ENCODE measurements around the gene ELMOD3.
"Not testable (repeated sequence)": the region's sequence is repeated elsewhere in the genome, so short reads cannot be mapped to it uniquely, and the experiment has no call there.

Gene ELMOD3

GRCh38 chr2:85354286-85355072 lies at the start of gene ELMOD3, which contains the start of gene RETSAT:
ELMOD3 (plus strand) TSS chr2:85354769; CDS start chr2:85357199, 2,430 bp downstream.
RETSAT (minus strand) TSS chr2:85354528; CDS start chr2:85354507, 21 bp downstream.
- peak; percentile 64 to 97 (median 94) for DNase-seq

GRCh38 chr2:85307527-85307897 lies 47.1 kb upstream of the ELMOD3 start:
- no peak for DNase-seq

- no peak for DNase-seq
These were observed 46.4 kb upstream of the ELMOD3 start for GRCh38 chr2:85308201-85308600.

GRCh38 chr2:85308896-85309555 lies 45.5 kb upstream of the ELMOD3 start:
- DNase-seq: peak in 34 of 58 donors; percentile 19 to 74 (median 38)

GRCh38 chr2:85309699-85310321 lies 44.8 kb upstream of the ELMOD3 start:
- peak in 2 of 58 donors; percentile 8 to 31 for DNase-seq

- DNase-seq: no peak
These were observed 44.2 kb upstream of the ELMOD3 start for GRCh38 chr2:85310330-85310729.

- no peak for DNase-seq
These were observed 42.2 kb upstream of the ELMOD3 start for GRCh38 chr2:85312404-85312803.

- no peak for DNase-seq
These were observed 39.7 kb upstream of the ELMOD3 start for GRCh38 chr2:85314884-85315242.

GRCh38 chr2:85315921-85316320 lies 38.6 kb upstream of the ELMOD3 start:
- DNase-seq: not testable (repeated sequence)

GRCh38 chr2:85318222-85319074 lies 36.1 kb upstream of the ELMOD3 start:
- no peak for DNase-seq

GRCh38 chr2:85319796-85320195 lies 34.8 kb upstream of the ELMOD3 start:
- no peak for DNase-seq

- no peak for DNase-seq
These were observed 31.1 kb upstream of the ELMOD3 start for GRCh38 chr2:85323351-85323987.

GRCh38 chr2:85323988-85324367 lies 30.6 kb upstream of the ELMOD3 start:
- DNase-seq: not testable (repeated sequence)

- no peak for DNase-seq
These were observed 29.7 kb upstream of the ELMOD3 start for GRCh38 chr2:85324639-85325465.

GRCh38 chr2:85325466-85325811 lies 29.1 kb upstream of the ELMOD3 start:
- DNase-seq: no peak

GRCh38 chr2:85326406-85327159 lies 28.0 kb upstream of the ELMOD3 start:
- DNase-seq: peak in 1 of 58 donors; percentile 32

GRCh38 chr2:85327160-85327821 lies 27.3 kb upstream of the ELMOD3 start:
- peak in 24 of 58 donors; percentile 11 to 74 (median 54) for DNase-seq

- DNase-seq: peak; percentile 35 to 96 (median 88)
These were observed 26.5 kb upstream of the ELMOD3 start, which contains the start of gene TGOLN2 for GRCh38 chr2:85327822-85328617. TGOLN2 (minus strand) TSS chr2:85327989; CDS start chr2:85327962, 27 bp downstream.

All from anterior cingulate cortex (tissue), 58 donors.